Mesendoderm (in vitro differentiated cells): ENCODE data around the gene PDZK1IP1. TPM values are rescaled to one million over a fixed set of nuclear protein-coding genes. Genes with fewer than 3 reads are reported as not detected.

ENCODE experiments used
- DNase-seq: peaks from one replicate; pipeline ENCODE4 v3.0.0; 2013
- H2AK5ac ChIP-seq: 2 replicates; pipeline ENCODE4 v1.6.1; 2013; ENCODE audit warnings: low read length, inconsistent platforms
- H2BK120ac ChIP-seq: 2 replicates; pipeline ENCODE4 v1.6.1; 2013; ENCODE audit warnings: low read depth, mild to moderate bottlenecking, low read length, moderate library complexity, mixed read lengths
- H2BK15ac ChIP-seq: replicated peaks from 2 replicates; pipeline ENCODE4 v1.6.1; 2013; ENCODE audit warnings: low read depth, mild to moderate bottlenecking, moderate library complexity
- H2BK5ac ChIP-seq: 2 replicates; pipeline ENCODE4 v1.6.1; 2013; ENCODE audit warnings: low read length, inconsistent platforms
- H3K18ac ChIP-seq: 2 replicates; pipeline ENCODE4 v1.6.1; 2013; ENCODE audit warnings: mild to moderate bottlenecking, low read length, mixed read lengths
- H3K23ac ChIP-seq: one replicate; pipeline ENCODE4 v1.6.1; 2013; ENCODE audit warnings: low read length
- H3K27ac ChIP-seq: 2 replicates; pipeline ENCODE4 v1.5.1; 2013; ENCODE audit warnings: low read depth, mild to moderate bottlenecking, inconsistent platforms, low read length, moderate library complexity
- H3K27me3 ChIP-seq: 2 replicates; pipeline ENCODE4 v1.6.1; 2013; ENCODE audit warnings: low read length, control low read depth, mild to moderate bottlenecking, inconsistent platforms; ENCODE audit not compliant: insufficient read depth, poor library complexity
- H3K36me3 ChIP-seq: 2 replicates; pipeline ENCODE4 v1.6.1; 2013; ENCODE audit warnings: low read length, inconsistent platforms; ENCODE audit not compliant: control insufficient read depth, insufficient read depth
- H3K4ac ChIP-seq: one replicate; pipeline ENCODE4 v1.6.1; 2013; ENCODE audit warnings: low read depth, mild to moderate bottlenecking, low read length, moderate library complexity
- H3K4me1 ChIP-seq: 2 replicates; pipeline ENCODE4 v1.6.1; 2013; ENCODE audit warnings: low read depth, low read length, inconsistent platforms; ENCODE audit not compliant: control insufficient read depth
- H3K4me2 ChIP-seq: 2 replicates; pipeline ENCODE4 v1.6.1; 2013; ENCODE audit warnings: low read length
- H3K4me3 ChIP-seq: 2 replicates; pipeline ENCODE4 v1.5.1; 2013; ENCODE audit warnings: mild to moderate bottlenecking, low read length
- H3K56ac ChIP-seq: one replicate; pipeline ENCODE4 v1.6.1; 2013; ENCODE audit warnings: low read length
- H3K79me1 ChIP-seq: 2 replicates; pipeline ENCODE4 v1.6.1; 2013; ENCODE audit warnings: low read length, inconsistent platforms
- H3K79me2 ChIP-seq: 2 replicates; pipeline ENCODE4 v1.6.1; 2013; ENCODE audit warnings: mild to moderate bottlenecking, low read length; ENCODE audit not compliant: control insufficient read depth, insufficient read depth
- H3K9ac ChIP-seq: 2 replicates; pipeline ENCODE4 v1.6.1; 2013; ENCODE audit warnings: low read length, inconsistent platforms
- H4K5ac ChIP-seq: one replicate; pipeline ENCODE4 v1.6.1; 2013; ENCODE audit warnings: low read length
- H4K8ac ChIP-seq: one replicate; pipeline ENCODE4 v1.6.1; 2013; ENCODE audit warnings: low read depth, mild to moderate bottlenecking, control low read depth, low read length, moderate library complexity
- WGBS: extraction: QIAGEN DNeasy Blood & Tissue Kit; methylation state at CpG from one replicate; pipeline ENCODE4 v1.1.7; 2013; ENCODE audit warnings: low lambda C conversion rate, missing lambda C conversion rate; ENCODE audit not compliant: insufficient coverage; ENCODE audit errors: extremely low coverage; 5-methylcytosine and 5-hydroxymethylcytosine counted together
- polyA plus RNA-seq, 2 experiments: library from polyadenylated mRNA; stranded (reverse); fragments of 200-250 nt; gene quantifications; one replicate each; pipeline ENCODE4 v1.2.3, GENCODE V29; 2013

The PDZK1IP1 gene
- polyA plus RNA-seq (2013, experiment 1 of 2), result 0.06 TPM
- not detected for polyA plus RNA-seq (2013, experiment 2 of 2)

GRCh38 chr1:47189844-47190508, at the start of gene PDZK1IP1:
Gene PDZK1IP1, minus strand, starts transcription at chr1:47190036. Its CDS starts 104 bp downstream, at chr1:47189932.
- Histone ChIP-seq H3K4ac (no peak within 1 kb of the TSS), H2AK5ac (no peak within 1 kb of the TSS), H2BK15ac (no peak within 1 kb of the TSS), H3K18ac (no peak within 1 kb of the TSS), H4K5ac (no peak within 1 kb of the TSS), H3K9ac (no peak within 1 kb of the TSS), H3K36me3 (no peaks in the 10 kb centered on the region), H2BK120ac (no peak within 1 kb of the TSS), H3K23ac (peak within 1 kb of the TSS; percentile 30), H3K4me3 (no peak within 1 kb of the TSS), H3K56ac (no peak within 1 kb of the TSS), H4K8ac (no peak within 1 kb of the TSS), H3K79me2 (no peaks in the 10 kb centered on the region), H3K27ac (no peak within 1 kb of the TSS), H2BK5ac (no peak within 1 kb of the TSS), H3K79me1 (no peaks in the 10 kb centered on the region), H3K4me1 (peaks cover 3% of the 10 kb centered on the region), H3K27me3 (no peaks in the 10 kb centered on the region), H3K4me2 (no peak within 1 kb of the TSS)
- DNase-seq, result peak; percentile 53
- WGBS, result no CpG with 5 or more reads among the region's 16 CpGs

GRCh38 chr1:47238935-47239592, 49.2 kb upstream of the PDZK1IP1 start:
- Histone ChIP-seq H3K79me1 (no peaks in the 10 kb centered on the region), H3K27me3 (peaks cover 11% of the 10 kb centered on the region), H3K36me3 (no peaks in the 10 kb centered on the region), H2BK15ac (no peak overlapping the region), H2BK120ac (no peak overlapping the region), H3K79me2 (no peaks in the 10 kb centered on the region), H4K8ac (no peak overlapping the region), H2AK5ac (no peak overlapping the region), H3K23ac (no peak overlapping the region), H3K4me1 (peaks cover 2% of the 10 kb centered on the region), H2BK5ac (no peak overlapping the region), H3K18ac (no peak overlapping the region), H3K27ac (no peak overlapping the region), H3K9ac (no peak overlapping the region), H3K4ac (no peak overlapping the region), H3K4me3 (no peak overlapping the region), H3K4me2 (no peak overlapping the region), H3K56ac (no peak overlapping the region), H4K5ac (no peak overlapping the region)
- no CpG with 5 or more reads among the region's 5 CpGs for WGBS
- DNase-seq, result no peak

- no peak overlapping the region for H3K27ac ChIP-seq
- no peak overlapping the region for H3K9ac ChIP-seq
- H3K79me2 ChIP-seq, result no peaks in the 10 kb centered on the region
- H3K27me3 ChIP-seq, result peaks cover 40% of the 10 kb centered on the region
- H3K79me1 ChIP-seq, result no peaks in the 10 kb centered on the region
- H3K18ac ChIP-seq, result no peak overlapping the region
- H4K5ac ChIP-seq, result no peak overlapping the region
- no peak overlapping the region for H3K4ac ChIP-seq
- no peak overlapping the region for H3K4me3 ChIP-seq
- no peak for DNase-seq
- H4K8ac ChIP-seq, result no peak overlapping the region
- H2BK15ac ChIP-seq, result no peak overlapping the region
- no peak overlapping the region for H2BK5ac ChIP-seq
- H2AK5ac ChIP-seq, result no peak overlapping the region
- H3K4me1 ChIP-seq, result peaks cover 2% of the 10 kb centered on the region
- H3K36me3 ChIP-seq, result no peaks in the 10 kb centered on the region
- no peak overlapping the region for H3K56ac ChIP-seq
- H3K4me2 ChIP-seq, result no peak overlapping the region
- no peak overlapping the region for H3K23ac ChIP-seq
- no peak overlapping the region for H2BK120ac ChIP-seq
- WGBS, result no CpG with 5 or more reads among the region's 4 CpGs
These were observed 46.0 kb upstream of the PDZK1IP1 start for GRCh38 chr1:47235806-47236205.

- no peaks in the 10 kb centered on the region for H3K79me1 ChIP-seq
- no peak overlapping the region for H2BK5ac ChIP-seq
- peaks cover 2% of the 10 kb centered on the region for H3K4me1 ChIP-seq
- H3K18ac ChIP-seq, result no peak overlapping the region
- WGBS, result no CpG with 5 or more reads among the region's 21 CpGs
- no peak overlapping the region for H3K23ac ChIP-seq
- H4K8ac ChIP-seq, result no peak overlapping the region
- no peak overlapping the region for H3K4ac ChIP-seq
- no peak overlapping the region for H2AK5ac ChIP-seq
- no peaks in the 10 kb centered on the region for H3K36me3 ChIP-seq
- no peak overlapping the region for H3K4me3 ChIP-seq
- no peak overlapping the region for H4K5ac ChIP-seq
- H2BK120ac ChIP-seq, result no peak overlapping the region
- no peak overlapping the region for H3K27ac ChIP-seq
- no peak overlapping the region for H3K56ac ChIP-seq
- H2BK15ac ChIP-seq, result no peak overlapping the region
- no peaks in the 10 kb centered on the region for H3K79me2 ChIP-seq
- H3K4me2 ChIP-seq, result no peak overlapping the region
- no peak for DNase-seq
- no peak overlapping the region for H3K9ac ChIP-seq
- H3K27me3 ChIP-seq, result peaks cover 46% of the 10 kb centered on the region
These were observed 45.4 kb upstream of the PDZK1IP1 start for GRCh38 chr1:47235241-47235681.

GRCh38 chr1:47233186-47233585, 43.4 kb upstream of the PDZK1IP1 start:
- Histone ChIP-seq H3K79me1 (no peaks in the 10 kb centered on the region), H3K4me3 (no peak overlapping the region), H3K9ac (no peak overlapping the region), H3K23ac (no peak overlapping the region), H3K4ac (no peak overlapping the region), H3K56ac (no peak overlapping the region), H2AK5ac (no peak overlapping the region), H4K5ac (no peak overlapping the region), H3K4me2 (no peak overlapping the region), H2BK120ac (no peak overlapping the region), H4K8ac (no peak overlapping the region), H3K18ac (no peak overlapping the region), H3K27ac (no peak overlapping the region), H3K27me3 (peaks cover 67% of the 10 kb centered on the region), H3K36me3 (no peaks in the 10 kb centered on the region), H2BK15ac (no peak overlapping the region), H3K4me1 (peaks cover 2% of the 10 kb centered on the region), H3K79me2 (no peaks in the 10 kb centered on the region), H2BK5ac (no peak overlapping the region)
- DNase-seq, result no peak
- WGBS, result no CpG with 5 or more reads among the region's 6 CpGs
